Cardiac muscle cell (in vitro differentiated cells and primary cell): Measurements from ENCODE around the gene CORIN. TPM values are rescaled to one million over a fixed set of nuclear protein-coding genes. Genes with fewer than 3 reads are reported as not detected.
A peak's percentile ranks its signal among the peaks of the same experiment; 100 is the strongest.

ENCODE experiments used
- DNase-seq, 2 donors: peaks; one replicate each; pipeline versions ENCODE4 v3.0.0 to v3.0.0-alpha.2; 2010 to 2017; ENCODE audit warnings: low read depth in 1 of 2, low spot score in 1 of 2
- H3K27ac ChIP-seq: fragments of 200-600 bp; sonication (generic); 2 replicates; pipeline ENCODE4 v1.5.1; 2016
- H3K27me3 ChIP-seq: fragments of 200-600 bp; sonication (generic); 2 replicates; pipeline ENCODE4 v1.6.0; 2016; ENCODE audit warnings: control low read depth
- H3K36me3 ChIP-seq: fragments of 200-600 bp; sonication (generic); 2 replicates; pipeline ENCODE4 v1.5.1; 2016; ENCODE audit warnings: control low read depth
- H3K4me1 ChIP-seq: fragments of 200-600 bp; sonication (generic); 2 replicates; pipeline ENCODE4 v1.8.1; 2017; ENCODE audit warnings: low read depth, mild to moderate bottlenecking, mixed run types
- H3K4me3 ChIP-seq: fragments of 200-600 bp; sonication (generic); 2 replicates; pipeline ENCODE4 v1.5.1; 2016; ENCODE audit warnings: mild to moderate bottlenecking
- H3K9me3 ChIP-seq: fragments of 200-600 bp; sonication (generic); 2 replicates; pipeline ENCODE4 v1.5.1; 2017; ENCODE audit warnings: low read depth, mild to moderate bottlenecking, control low read depth
- polyA plus RNA-seq: library from polyadenylated mRNA; unstranded; fragments of >200 nt; fragmentation: Nextera tagmentation; extraction: Ambion mirVana; gene quantifications from 2 replicates; pipeline ENCODE4 v1.2.1, GENCODE V29; 2016
- total RNA-seq: library from RNA; depleted of rRNA; stranded (reverse); fragments of >200 nt; gene quantifications from 2 replicates; pipeline ENCODE4 v1.2.3, GENCODE V29; 2016
- TF ChIP-seq, protein P1 (sequence below): IDR thresholded peaks from 2 replicates; pipeline ENCODE4 v1.5.1; 2012; ENCODE audit warnings: low read depth, mild to moderate bottlenecking, low read length

The CORIN gene
- total and polyA plus RNA-seq, 2 experiments from 2014 or later, result 110 to 169 TPM

DNA sequence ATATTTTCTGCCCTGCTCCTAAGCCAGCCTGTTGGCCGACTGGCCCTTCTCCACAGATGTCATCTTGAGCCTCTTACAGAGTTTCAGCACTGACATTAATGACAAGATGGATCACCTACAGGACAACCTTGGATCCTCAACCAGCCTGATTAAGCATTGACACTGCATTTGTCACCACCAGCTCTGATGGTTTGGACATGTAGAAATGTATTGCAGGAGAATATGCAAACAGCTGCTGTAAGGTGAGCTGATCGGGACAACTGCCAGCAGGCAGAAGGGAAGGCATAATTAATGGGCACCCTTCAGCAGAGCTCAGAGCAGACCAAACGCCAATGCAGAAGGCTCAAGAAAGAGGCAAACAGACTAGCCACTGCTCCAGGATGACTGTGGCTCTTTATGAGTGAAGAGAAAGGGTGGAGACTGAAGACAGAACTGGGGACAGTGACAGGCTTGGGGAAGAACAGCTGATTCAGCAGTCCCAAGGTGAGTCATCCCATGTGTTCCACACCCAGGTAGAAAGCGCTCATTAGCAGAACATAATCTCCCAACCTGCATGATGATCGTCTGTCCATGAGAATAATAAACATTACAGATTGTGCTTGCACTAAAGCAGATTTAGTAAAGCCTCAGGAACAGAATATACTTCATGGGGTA is 6.7 kb downstream of the CORIN start:
- peak in 1 of 2 donors; percentile 56 for DNase-seq

DNA sequence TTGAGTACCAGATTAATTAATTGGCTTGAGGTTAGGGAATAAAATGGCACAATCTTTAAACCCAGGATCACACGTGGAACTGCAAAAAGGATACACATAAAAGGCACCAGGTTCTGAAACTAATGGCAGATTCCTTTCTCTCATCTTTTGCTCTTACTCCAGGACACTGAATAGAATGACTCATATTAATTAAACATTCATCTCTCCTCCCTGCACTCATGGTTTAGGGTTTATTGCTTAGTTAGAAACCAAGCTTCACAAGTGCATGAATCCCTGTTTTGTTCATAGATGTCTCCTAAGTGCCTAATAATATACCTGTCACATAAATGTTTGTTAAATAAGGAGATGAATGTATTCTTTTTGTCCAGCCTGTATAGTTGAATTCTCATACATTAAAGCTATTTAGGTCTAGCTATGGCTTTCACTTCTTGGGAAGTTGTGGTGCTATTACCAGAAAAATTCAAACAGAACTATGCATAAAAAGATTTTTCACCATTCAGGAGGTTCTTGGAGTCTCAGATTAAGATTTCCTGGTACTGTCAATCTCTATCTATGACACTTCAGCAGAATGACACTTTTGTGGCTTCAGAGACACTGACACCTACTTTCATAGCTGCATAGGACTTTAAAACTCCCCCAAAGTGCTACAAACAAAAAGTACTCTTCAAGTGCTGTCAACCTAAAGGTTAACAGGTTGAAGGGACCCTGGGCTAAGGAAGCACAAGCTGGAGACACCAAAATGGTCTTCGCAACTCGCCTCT is 7.4 kb downstream of the CORIN start:
- H3K27me3 ChIP-seq, result no peaks in the 10 kb centered on the region
- no peaks in the 10 kb centered on the region for H3K9me3 ChIP-seq
- no peaks in the 10 kb centered on the region for H3K36me3 ChIP-seq
- H3K27ac ChIP-seq, result peak overlapping the region; percentile 90
- DNase-seq, result no peak
- TF ChIP-seq, protein P1, sequence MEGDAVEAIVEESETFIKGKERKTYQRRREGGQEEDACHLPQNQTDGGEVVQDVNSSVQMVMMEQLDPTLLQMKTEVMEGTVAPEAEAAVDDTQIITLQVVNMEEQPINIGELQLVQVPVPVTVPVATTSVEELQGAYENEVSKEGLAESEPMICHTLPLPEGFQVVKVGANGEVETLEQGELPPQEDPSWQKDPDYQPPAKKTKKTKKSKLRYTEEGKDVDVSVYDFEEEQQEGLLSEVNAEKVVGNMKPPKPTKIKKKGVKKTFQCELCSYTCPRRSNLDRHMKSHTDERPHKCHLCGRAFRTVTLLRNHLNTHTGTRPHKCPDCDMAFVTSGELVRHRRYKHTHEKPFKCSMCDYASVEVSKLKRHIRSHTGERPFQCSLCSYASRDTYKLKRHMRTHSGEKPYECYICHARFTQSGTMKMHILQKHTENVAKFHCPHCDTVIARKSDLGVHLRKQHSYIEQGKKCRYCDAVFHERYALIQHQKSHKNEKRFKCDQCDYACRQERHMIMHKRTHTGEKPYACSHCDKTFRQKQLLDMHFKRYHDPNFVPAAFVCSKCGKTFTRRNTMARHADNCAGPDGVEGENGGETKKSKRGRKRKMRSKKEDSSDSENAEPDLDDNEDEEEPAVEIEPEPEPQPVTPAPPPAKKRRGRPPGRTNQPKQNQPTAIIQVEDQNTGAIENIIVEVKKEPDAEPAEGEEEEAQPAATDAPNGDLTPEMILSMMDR, result no peak
- no peak overlapping the region for H3K4me3 ChIP-seq
- peaks cover 73% of the 10 kb centered on the region for H3K4me1 ChIP-seq

More for the DNA sequence above, 6.7 kb downstream of the CORIN start:
- peak overlapping the region; percentile 90 for H3K27ac ChIP-seq
- no peaks in the 10 kb centered on the region for H3K36me3 ChIP-seq
- peaks cover 73% of the 10 kb centered on the region for H3K4me1 ChIP-seq
- H3K4me3 ChIP-seq, result peak overlapping the region; percentile 15
- TF ChIP-seq, protein P1, result no peak
- H3K9me3 ChIP-seq, result no peaks in the 10 kb centered on the region
- H3K27me3 ChIP-seq, result no peaks in the 10 kb centered on the region

DNA sequence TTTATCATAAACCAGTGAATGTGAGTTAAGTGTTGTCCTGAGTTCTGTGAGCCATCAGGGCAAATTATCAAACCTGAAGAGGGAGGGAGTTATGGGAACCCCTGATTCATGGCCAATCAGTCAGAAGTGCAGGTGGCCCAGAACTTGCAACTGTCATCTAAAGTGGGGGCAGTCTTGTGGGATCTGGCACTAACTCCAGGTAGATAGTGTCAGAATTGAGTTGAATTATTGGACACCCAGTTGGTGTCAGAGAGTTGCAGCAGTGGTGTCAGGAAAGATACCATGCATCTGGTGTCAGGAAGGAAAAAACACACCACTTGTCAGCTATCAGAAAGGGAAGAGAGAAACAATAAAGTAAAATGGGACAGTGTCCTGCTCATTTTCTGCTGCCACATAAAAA is 8.4 kb downstream of the CORIN start:
- no peaks in the 10 kb centered on the region for H3K27me3 ChIP-seq
- H3K4me1 ChIP-seq, result peaks cover 70% of the 10 kb centered on the region
- H3K36me3 ChIP-seq, result no peaks in the 10 kb centered on the region
- no peak for DNase-seq
- TF ChIP-seq, protein P1, result no peak
- no peak overlapping the region for H3K4me3 ChIP-seq
- no peaks in the 10 kb centered on the region for H3K9me3 ChIP-seq
- H3K27ac ChIP-seq, result peak overlapping the region; percentile 90

DNA sequence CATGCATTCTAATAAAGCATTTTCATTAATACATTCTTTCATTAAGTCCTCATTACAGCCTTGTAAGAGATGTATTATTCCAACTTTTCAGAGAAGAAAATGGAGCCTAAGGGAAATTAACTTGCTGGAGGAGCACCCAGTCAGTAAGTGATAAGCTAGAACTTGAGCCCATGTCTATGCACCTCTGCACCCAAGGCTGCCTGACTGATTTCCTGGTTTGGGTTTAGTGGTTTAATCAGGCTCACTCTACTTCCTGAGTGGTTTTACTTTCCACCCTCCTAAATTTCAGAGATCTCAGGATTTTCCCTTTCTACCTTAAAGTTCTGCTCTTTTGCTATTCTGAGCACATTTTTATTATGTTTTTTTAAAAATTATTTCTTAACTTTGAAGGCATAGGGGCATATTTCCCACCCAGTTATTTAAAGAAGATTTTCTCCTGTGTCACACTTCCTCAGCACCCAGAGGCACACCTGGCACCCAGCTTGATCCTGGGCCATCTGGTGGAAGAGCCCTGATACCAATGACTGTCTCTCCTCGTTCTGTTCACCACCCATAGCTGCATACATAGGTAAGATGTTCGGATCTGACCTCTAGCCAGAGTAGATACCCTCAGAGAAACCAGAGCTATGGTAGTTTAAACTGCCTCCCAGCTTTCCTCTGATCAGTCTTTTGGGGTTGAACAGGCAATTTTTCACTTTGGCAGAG is 10.4 kb downstream of the CORIN start:
- Histone ChIP-seq H3K27me3 (no peaks in the 10 kb centered on the region), H3K36me3 (peaks cover 4% of the 10 kb centered on the region), H3K27ac (peak overlapping the region; percentile 98), H3K9me3 (no peaks in the 10 kb centered on the region), H3K4me1 (peaks cover 85% of the 10 kb centered on the region), H3K4me3 (no peak overlapping the region)
- no peak for DNase-seq
- TF ChIP-seq, protein P1, result no peak

DNA sequence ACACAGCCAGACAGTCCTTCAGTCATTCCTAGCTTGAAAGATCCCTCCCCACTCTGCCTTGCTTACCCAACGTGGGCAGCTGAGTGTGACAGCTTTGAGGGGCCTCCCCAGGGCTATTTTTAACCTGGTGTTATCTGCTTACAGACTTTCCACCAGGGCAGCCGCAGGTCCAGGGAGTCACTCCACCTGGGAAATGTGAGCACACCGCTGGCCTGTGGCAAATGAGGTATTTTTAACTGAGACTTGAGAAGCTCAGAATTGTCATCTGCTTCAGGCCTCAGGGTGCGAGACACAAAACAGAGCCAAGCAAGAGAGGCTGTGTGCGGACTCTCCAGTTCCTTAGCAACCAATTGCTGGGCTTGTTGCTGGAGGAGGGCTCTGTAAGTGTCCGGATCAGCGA is 13.0 kb downstream of the CORIN start:
- peaks cover 70% of the 10 kb centered on the region for H3K4me1 ChIP-seq
- DNase-seq, result peak in 1 of 2 donors; percentile 97
- TF ChIP-seq, protein P1, result no peak
- no peaks in the 10 kb centered on the region for H3K27me3 ChIP-seq
- no peaks in the 10 kb centered on the region for H3K9me3 ChIP-seq
- peak overlapping the region; percentile 98 for H3K27ac ChIP-seq
- no peak overlapping the region for H3K4me3 ChIP-seq
- H3K36me3 ChIP-seq, result peaks cover 4% of the 10 kb centered on the region
